Thyroid gland (tissue), 4 donors: ENCODE data around the gene TLE1.
"Not testable (repeated sequence)": the region's sequence is repeated elsewhere in the genome, so short reads cannot be mapped to it uniquely, and the experiment has no call there.

Source experiments
- POLR2A ChIP-seq, 2 donors: fragments of 450-650 bp; IDR thresholded peaks; one replicate each; pipeline ENCODE4 v1.6.1; 2017; ENCODE audit warnings: antibody characterized with exemption in 2 of 2, mild to moderate bottlenecking in 2 of 2, moderate library complexity in 1 of 2
- TF ChIP-seq, protein P1 (sequence below), 6 experiments: fragments of 200-600 bp in 3 of 6; fragments of 450-650 bp in 3 of 6; sonication (generic) in 3 of 6; IDR thresholded peaks; one replicate each; pipeline ENCODE4 v1.5.1; 2016 to 2019; ENCODE audit warnings: antibody characterized with exemption in 6 of 6, mild to moderate bottlenecking in 2 of 6, inconsistent platforms in 1 of 6, moderate library complexity in 1 of 6

GRCh38 chr9:81730498-81730897 is 41.2 kb upstream of the TLE1 start:
- TF ChIP-seq, protein P1, sequence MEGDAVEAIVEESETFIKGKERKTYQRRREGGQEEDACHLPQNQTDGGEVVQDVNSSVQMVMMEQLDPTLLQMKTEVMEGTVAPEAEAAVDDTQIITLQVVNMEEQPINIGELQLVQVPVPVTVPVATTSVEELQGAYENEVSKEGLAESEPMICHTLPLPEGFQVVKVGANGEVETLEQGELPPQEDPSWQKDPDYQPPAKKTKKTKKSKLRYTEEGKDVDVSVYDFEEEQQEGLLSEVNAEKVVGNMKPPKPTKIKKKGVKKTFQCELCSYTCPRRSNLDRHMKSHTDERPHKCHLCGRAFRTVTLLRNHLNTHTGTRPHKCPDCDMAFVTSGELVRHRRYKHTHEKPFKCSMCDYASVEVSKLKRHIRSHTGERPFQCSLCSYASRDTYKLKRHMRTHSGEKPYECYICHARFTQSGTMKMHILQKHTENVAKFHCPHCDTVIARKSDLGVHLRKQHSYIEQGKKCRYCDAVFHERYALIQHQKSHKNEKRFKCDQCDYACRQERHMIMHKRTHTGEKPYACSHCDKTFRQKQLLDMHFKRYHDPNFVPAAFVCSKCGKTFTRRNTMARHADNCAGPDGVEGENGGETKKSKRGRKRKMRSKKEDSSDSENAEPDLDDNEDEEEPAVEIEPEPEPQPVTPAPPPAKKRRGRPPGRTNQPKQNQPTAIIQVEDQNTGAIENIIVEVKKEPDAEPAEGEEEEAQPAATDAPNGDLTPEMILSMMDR (IDR thresholded peaks at IDR 0.05), result not testable (repeated sequence)
- not testable (repeated sequence) for TF ChIP-seq POLR2A (IDR thresholded peaks at IDR 0.05)
